IMR-90 (cell line): ENCODE measurements around the gene SCFD1. TPM values are rescaled to one million over a fixed set of nuclear protein-coding genes. Genes with fewer than 3 reads are reported as not detected.
"Not testable (repeated sequence)": the region's sequence is repeated elsewhere in the genome, so short reads cannot be mapped to it uniquely, and the experiment has no call there.

ENCODE experiments used
- ATAC-seq: fragments of 200-7000 bp; cut with Tn5 transposase; 2 replicates; pipeline ENCODE4 v1.9.1; 2020; ENCODE audit warnings: low read depth, mild to moderate bottlenecking, moderate library complexity
- BruUV-seq: library from RNA; stranded (reverse); fragments of 400-500 nt; replicated peaks from 2 replicates; lab custom pipeline; 2021; lab: Mats Ljungman, UMichigan
- CTCF ChIA-PET: fragments of 300-600 bp; formaldehyde crosslinking; extraction: SDS; loops from one replicate; lab custom pipeline; 2021; ENCODE audit warnings: antibody characterized with exemption; lab: Yijun Ruan, JAX
- POLR2A ChIA-PET: fragments of 300-600 bp; sonication (Branson Sonifier 250); formaldehyde crosslinking; loops from one replicate; lab custom pipeline; 2022; ENCODE audit warnings: antibody characterized with exemption; ENCODE audit not compliant: unreplicated experiment; lab: Charles Lee
- DNase-seq: peaks from one replicate; pipeline ENCODE4 v3.0.0; 2013
- H2AFZ ChIP-seq: replicated peaks from 2 replicates; pipeline ENCODE3; 2013; ENCODE audit warnings: low read length, mild to moderate bottlenecking; ENCODE audit not compliant: poor library complexity
- H2AK5ac ChIP-seq: 2 replicates; pipeline ENCODE4 v1.6.1; 2013; ENCODE audit warnings: low read depth, low read length, inconsistent platforms
- H2AK9ac ChIP-seq: replicated peaks from 2 replicates; pipeline ENCODE3; 2013; ENCODE audit warnings: mild to moderate bottlenecking, low read depth, low read length, moderate library complexity; ENCODE audit not compliant: poor library complexity
- H2BK120ac ChIP-seq: 2 replicates; pipeline ENCODE4 v1.6.1; 2013; ENCODE audit warnings: low read depth, low read length, inconsistent platforms
- H2BK15ac ChIP-seq: 3 replicates; pipeline ENCODE4 v1.6.1; 2013; ENCODE audit warnings: low read depth, low read length, inconsistent platforms
- H2BK20ac ChIP-seq: 2 replicates; pipeline ENCODE4 v1.6.1; 2013; ENCODE audit warnings: low read depth, mild to moderate bottlenecking, inconsistent platforms, low read length, moderate library complexity
- H2BK5ac ChIP-seq: 2 replicates; pipeline ENCODE4 v1.6.1; 2013; ENCODE audit warnings: mild to moderate bottlenecking, low read depth, low read length, inconsistent platforms; ENCODE audit not compliant: poor library complexity, severe bottlenecking
- H3K14ac ChIP-seq: replicated peaks from 2 replicates; pipeline ENCODE4 v1.6.1; 2013; ENCODE audit warnings: low read depth, low read length, inconsistent platforms
- H3K18ac ChIP-seq: 2 replicates; pipeline ENCODE4 v1.6.1; 2013; ENCODE audit warnings: low read depth, low read length, control low read depth
- H3K23ac ChIP-seq: 2 replicates; pipeline ENCODE4 v1.6.1; 2013; ENCODE audit warnings: low read depth, low read length, inconsistent platforms
- H3K27ac ChIP-seq: 2 replicates; pipeline ENCODE4 v1.5.1; 2013; ENCODE audit warnings: mild to moderate bottlenecking, control low read depth, low read length; ENCODE audit not compliant: insufficient read depth
- H3K27me3 ChIP-seq: 2 replicates; pipeline ENCODE4 v1.6.1; 2013; ENCODE audit warnings: low read length; ENCODE audit not compliant: control insufficient read depth, insufficient read depth
- H3K36me3 ChIP-seq: 2 replicates; pipeline ENCODE4 v1.6.1; 2013; ENCODE audit warnings: low read length, mixed read lengths; ENCODE audit not compliant: control insufficient read depth, insufficient read depth
- H3K4ac ChIP-seq: 2 replicates; pipeline ENCODE4 v1.6.1; 2013; ENCODE audit warnings: low read depth, low read length, inconsistent platforms
- H3K4me1 ChIP-seq: 2 replicates; pipeline ENCODE4 v1.6.1; 2013; ENCODE audit warnings: low read length, mixed read lengths; ENCODE audit not compliant: control insufficient read depth, insufficient read depth
- H3K4me2 ChIP-seq: 2 replicates; pipeline ENCODE4 v1.6.1; 2013; ENCODE audit warnings: low read depth, mild to moderate bottlenecking, control low read depth, low read length, moderate library complexity
- H3K4me3 ChIP-seq: 2 replicates; pipeline ENCODE4 v1.5.1; 2013; ENCODE audit warnings: low read depth, mild to moderate bottlenecking, control low read depth, low read length, moderate library complexity; ENCODE audit not compliant: insufficient read depth
- H3K56ac ChIP-seq: 2 replicates; pipeline ENCODE4 v1.6.1; 2013; ENCODE audit warnings: low read length, inconsistent platforms; ENCODE audit not compliant: insufficient read depth; ENCODE audit errors: extremely low read depth
- H3K79me1 ChIP-seq, 2 experiments: 2 replicates each; pipeline ENCODE4 v1.6.1; 2013; ENCODE audit warnings: low read length in 2 of 2, inconsistent platforms in 1 of 2, low read depth in 1 of 2
- H3K9ac ChIP-seq: 2 replicates; pipeline ENCODE4 v1.6.1; 2013; ENCODE audit warnings: low read depth, low read length, control low read depth
- H3K9me1 ChIP-seq: 2 replicates; pipeline ENCODE4 v1.6.1; 2013; ENCODE audit warnings: low read length, inconsistent platforms; ENCODE audit not compliant: insufficient read depth
- H3K9me3 ChIP-seq: 2 replicates; pipeline ENCODE4 v1.6.1; 2013; ENCODE audit warnings: low read length; ENCODE audit not compliant: control insufficient read depth, insufficient read depth
- H4K20me1 ChIP-seq: 2 replicates; pipeline ENCODE4 v1.6.1; 2013; ENCODE audit warnings: low read length, inconsistent platforms; ENCODE audit not compliant: insufficient read depth
- H4K5ac ChIP-seq: 2 replicates; pipeline ENCODE4 v1.6.1; 2013; ENCODE audit warnings: mild to moderate bottlenecking, low read depth, low read length, control low read depth
- H4K8ac ChIP-seq, 2 experiments: 2 replicates each; pipeline ENCODE4 v1.6.1; 2013; ENCODE audit warnings: low read depth in 2 of 2, low read length in 2 of 2, control low read depth in 1 of 2, inconsistent platforms in 1 of 2
- H4K91ac ChIP-seq: 2 replicates; pipeline ENCODE4 v1.6.1; 2013; ENCODE audit warnings: low read depth, low read length, inconsistent platforms; ENCODE audit not compliant: insufficient read depth
- CEBPB ChIP-seq: IDR thresholded peaks from 2 replicates; pipeline ENCODE4 v1.6.1; 2012; ENCODE audit warnings: low read depth, low read length, improper control_type of control experiment
- WGBS, 2 experiments: methylation state at CpG; one replicate each; pipeline versions ENCODE4 v1.1.5 to v1.1.7; 2013; ENCODE audit warnings: missing lambda C conversion rate in 2 of 2; ENCODE audit not compliant: insufficient read length in 1 of 2; ENCODE audit errors: extremely low coverage in 2 of 2; 5-methylcytosine and 5-hydroxymethylcytosine counted together
- dilution Hi-C: fragments of 300-500 bp; cut with HindIII; formaldehyde crosslinking; loops from one replicate; pipeline ENCODE4 v1.14.3; 2018; ENCODE audit warnings: low sequenced_read_pairs; ENCODE audit not compliant: unreplicated experiment
- in situ Hi-C: fragments of 300-500 bp; cut with MboI; formaldehyde crosslinking; loops from 3 replicates; pipeline ENCODE4 v1.14.3; 2019; ENCODE audit warnings: low sequenced_read_pairs, inconsistent platforms, mixed read lengths
- intact Hi-C: fragments of 100-400 bp; cut with micrococcal nuclease; formaldehyde crosslinking; loops from 2 replicates; pipeline ENCODE4 v1.10.0; 2022
- polyA plus RNA-seq, 3 experiments: library from polyadenylated mRNA; depleted of rRNA; stranded (reverse); fragments of >200 nt; gene quantifications; 2 replicates each; pipeline ENCODE4 v1.2.3, GENCODE V29; 2012; ENCODE audit warnings: low replicate concordance in 1 of 3
- total RNA-seq: library from RNA; depleted of rRNA; stranded (reverse); fragments of >200 nt; gene quantifications from 2 replicates; pipeline ENCODE4 v1.2.3, GENCODE V29; 2012

SCFD1 gene
- total and polyA plus RNA-seq, 2 of the 4 experiments (the other 2 are of a cell fraction) = 51.4 to 74.0 TPM

DNA sequence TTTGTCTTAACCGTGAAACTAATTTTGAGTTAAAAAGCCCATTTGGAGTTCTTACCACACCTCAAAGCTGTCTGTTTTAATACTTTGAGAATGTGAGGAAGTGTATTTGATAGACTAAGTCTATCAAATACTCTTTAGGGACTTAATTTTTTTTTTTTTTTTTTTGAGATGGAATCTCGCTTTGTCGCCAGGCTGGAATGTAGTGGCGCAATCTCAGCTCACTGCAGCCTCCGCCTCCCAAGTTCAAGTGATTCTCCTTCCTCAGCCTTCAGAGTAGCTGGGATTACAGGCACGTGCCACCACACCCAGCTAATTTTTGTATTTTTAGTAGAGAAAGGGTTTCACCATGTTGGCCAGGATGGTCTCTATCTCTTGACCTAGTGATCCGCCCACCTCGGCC, 7.3 kb downstream of the SCFD1 start:
- H3K4me2 ChIP-seq, H3K27me3 ChIP-seq, dilution Hi-C loops, H3K18ac ChIP-seq, H2AK5ac ChIP-seq, H2BK20ac ChIP-seq, H2AFZ ChIP-seq, H2BK15ac ChIP-seq, POLR2A ChIA-PET, H3K27ac ChIP-seq, H3K4ac ChIP-seq, H3K23ac ChIP-seq, H3K56ac ChIP-seq, H2BK120ac ChIP-seq, intact Hi-C loops, ATAC-seq, CTCF ChIA-PET, H4K5ac ChIP-seq, H3K14ac ChIP-seq, H3K9me3 ChIP-seq, H3K4me3 ChIP-seq, BruUV-seq, H2BK5ac ChIP-seq, H3K9ac ChIP-seq, H3K36me3 ChIP-seq, H2AK9ac ChIP-seq, H3K4me1 ChIP-seq, in situ Hi-C loops, H4K91ac ChIP-seq: not testable (repeated sequence)
- Histone ChIP-seq H4K20me1 (peaks cover 36% of the 10 kb centered on the region; the same call in 1 of the 2 replicates), H4K8ac (peak overlapping the region in 1 of 2 experiments; percentile 48; a peak in 1 of 4 replicates), H3K79me1 (peaks cover 13 to 47% of the 10 kb centered on the region in 2 experiments), H3K9me1 (peaks cover 10% of the 10 kb centered on the region)
- 100% methylated on average over 2 of the region's 8 CpGs; no CpG with 5 or more reads in 1 of the 2 experiments for WGBS, 2 experiments
- TF ChIP-seq CEBPB = peak; percentile 86
- peak; percentile 37 for DNase-seq
